Tibial nerve (tissue), 4 donors: Measurements from ENCODE around the gene SESN2.

Experiments
- CTCF ChIP-seq, 5 experiments: fragments of 200-600 bp in 3 of 5; fragments of 450-650 bp in 2 of 5; sonication (generic) in 3 of 5; IDR thresholded peaks; one replicate each; pipeline ENCODE4 v1.5.1; 2016 to 2019; ENCODE audit warnings: antibody characterized with exemption in 5 of 5, mild to moderate bottlenecking in 3 of 5, moderate library complexity in 2 of 5
- EP300 ChIP-seq, 2 donors: sonication (generic); formaldehyde crosslinking; IDR thresholded peaks; one replicate each; pipeline ENCODE4 v1.6.1; 2017; ENCODE audit warnings: antibody characterized with exemption in 2 of 2, mild to moderate bottlenecking in 1 of 2
- POLR2A ChIP-seq, 2 donors: fragments of 450-650 bp; IDR thresholded peaks; one replicate each; pipeline ENCODE4 v1.6.1; 2017; ENCODE audit warnings: antibody characterized with exemption in 2 of 2, mild to moderate bottlenecking in 2 of 2, moderate library complexity in 2 of 2

DNA sequence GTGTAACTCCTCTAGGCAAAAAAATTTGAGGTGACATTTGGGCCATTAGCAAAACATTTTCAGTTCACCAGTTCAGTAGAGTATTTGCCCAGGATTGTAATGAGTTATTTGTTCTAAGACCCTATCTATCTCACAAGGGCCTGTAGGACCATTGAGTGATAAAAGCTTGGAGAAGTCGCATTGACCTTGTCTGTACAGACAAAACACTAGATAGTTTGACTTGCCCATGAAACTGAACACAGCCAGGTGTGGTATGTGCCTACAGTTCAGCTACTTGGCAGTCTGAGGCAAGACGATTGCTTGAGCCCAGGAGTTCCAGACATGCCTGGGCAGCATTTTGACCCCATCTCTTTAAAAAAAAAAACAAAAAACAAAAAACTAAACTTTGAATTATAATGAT, 20.3 kb upstream of the SESN2 start:
- TF ChIP-seq CTCF (IDR thresholded peaks at IDR 0.05) (no peak), EP300 (IDR thresholded peaks at IDR 0.05) (no peak), POLR2A (IDR thresholded peaks at IDR 0.05) (no peak)
